AG20443 (cell line): ENCODE results near the gene MIEF1.
A peak's percentile ranks its signal among the peaks of the same experiment; 100 is the strongest.

Experiments used
- DNase-seq: peaks from one replicate; pipeline ENCODE4 v3.0.0; 2012; ENCODE audit warnings: low spot score, mixed read lengths

Gene MIEF1

GRCh38 chr22:39558254-39558727, 56.2 kb downstream of the MIEF1 start:
- peak; percentile 43 for DNase-seq

DNA sequence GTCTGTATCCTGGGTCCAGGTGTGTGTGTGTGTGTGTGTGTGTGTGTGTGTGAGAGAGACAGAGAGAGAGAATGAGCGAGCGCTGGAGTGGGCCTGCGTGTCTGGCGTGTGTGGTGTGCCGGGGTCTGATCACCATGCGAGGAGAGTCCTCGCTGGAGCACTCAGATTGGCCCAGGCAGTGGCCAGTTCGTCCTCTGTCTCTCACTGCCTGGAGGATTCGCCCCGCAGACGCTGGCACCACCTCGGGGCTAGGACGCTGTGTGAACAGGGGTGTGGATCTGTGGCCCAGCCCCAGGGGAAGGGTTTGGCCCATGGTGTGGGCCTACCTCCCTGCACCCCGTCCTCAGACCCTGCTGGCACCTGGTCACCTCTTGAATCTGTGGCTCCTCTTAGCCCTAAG, 56.9 kb downstream of the MIEF1 start:
- DNase-seq: no peak

DNA sequence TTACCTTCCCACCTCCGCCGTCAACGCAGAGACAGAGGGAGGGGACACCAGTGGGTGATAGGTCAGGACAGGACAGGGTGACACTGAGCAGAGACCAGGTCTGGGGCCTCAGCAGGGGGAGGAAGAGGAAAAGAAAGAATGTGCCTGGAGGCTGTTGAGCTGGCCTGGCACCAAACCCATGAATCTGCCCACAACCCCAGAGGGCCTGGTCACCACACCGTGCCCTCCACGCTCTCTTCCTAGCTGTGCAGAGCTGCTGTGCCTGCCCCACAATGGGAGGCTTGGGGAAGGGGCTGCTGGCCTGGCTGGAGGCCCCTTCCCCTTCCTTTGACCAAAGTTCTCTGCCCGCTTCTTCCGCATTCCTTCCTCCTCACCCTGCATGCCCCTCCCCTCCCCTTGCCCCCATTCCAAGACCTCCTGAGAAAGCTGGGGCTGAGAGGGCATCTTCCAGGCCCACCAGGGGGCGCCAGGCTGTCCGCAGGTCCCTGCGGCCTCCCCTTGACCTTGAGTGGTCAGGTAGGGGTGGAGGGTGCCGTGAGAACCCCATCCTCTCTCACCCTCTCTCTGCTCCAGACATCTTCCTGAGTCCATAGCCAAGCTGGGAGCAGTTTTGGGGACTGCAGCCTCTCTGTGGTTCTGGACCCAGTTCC, 57.5 kb downstream of the MIEF1 start:
- DNase-seq: peak; percentile 77

DNA sequence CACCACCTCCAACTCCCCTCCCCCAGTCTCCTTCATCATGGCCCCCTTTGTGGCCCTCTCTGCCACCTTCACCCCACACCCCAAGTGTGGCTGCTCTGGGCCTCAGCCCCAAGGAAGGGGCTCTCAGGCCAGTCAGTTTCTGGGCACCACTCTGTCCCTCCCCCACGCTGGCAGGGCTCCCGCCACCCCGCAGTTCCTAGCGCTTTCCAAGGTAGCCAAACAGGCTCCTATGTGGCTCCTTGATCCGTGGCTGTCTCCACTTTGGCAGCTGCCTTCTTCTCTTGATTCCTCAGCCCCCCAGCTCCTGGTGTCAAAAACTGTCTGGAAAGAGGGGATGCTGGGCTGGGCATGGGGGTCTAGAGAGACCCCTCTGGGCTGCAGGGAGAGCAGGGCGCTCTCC, 58.0 kb downstream of the MIEF1 start:
- no peak for DNase-seq

DNA sequence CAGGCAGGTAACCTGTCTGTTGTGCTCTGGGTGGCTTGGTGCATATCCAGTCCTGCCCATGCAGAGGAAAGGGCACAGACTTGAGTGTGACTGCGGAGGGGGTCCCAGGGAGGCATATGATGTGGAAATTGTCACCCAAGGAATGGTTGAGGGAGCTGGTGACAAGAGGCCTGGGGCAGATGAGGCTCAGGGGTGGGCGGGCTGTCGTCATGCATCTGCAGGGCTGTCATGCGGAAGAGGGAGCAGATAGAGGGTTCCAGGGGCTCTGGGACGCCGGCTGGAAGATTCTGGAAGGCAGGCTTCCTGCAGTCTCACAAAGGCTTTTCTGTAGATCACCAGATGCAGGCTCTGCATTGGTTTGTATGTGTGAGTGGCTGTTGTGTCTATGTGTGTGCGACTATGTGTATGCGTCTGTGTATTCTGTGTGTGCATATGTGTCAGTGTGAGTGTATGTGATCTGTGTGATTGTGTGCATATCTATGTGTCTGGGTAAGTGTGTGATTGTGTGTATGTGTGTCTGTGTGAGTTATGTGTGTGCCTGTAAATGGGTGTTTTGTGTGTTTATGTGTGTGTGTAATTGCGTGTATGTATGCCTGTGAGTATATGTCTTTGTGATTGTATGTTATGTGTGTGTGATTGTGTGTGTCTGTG, 60.9 kb downstream of the MIEF1 start:
- DNase-seq: no peak

DNA sequence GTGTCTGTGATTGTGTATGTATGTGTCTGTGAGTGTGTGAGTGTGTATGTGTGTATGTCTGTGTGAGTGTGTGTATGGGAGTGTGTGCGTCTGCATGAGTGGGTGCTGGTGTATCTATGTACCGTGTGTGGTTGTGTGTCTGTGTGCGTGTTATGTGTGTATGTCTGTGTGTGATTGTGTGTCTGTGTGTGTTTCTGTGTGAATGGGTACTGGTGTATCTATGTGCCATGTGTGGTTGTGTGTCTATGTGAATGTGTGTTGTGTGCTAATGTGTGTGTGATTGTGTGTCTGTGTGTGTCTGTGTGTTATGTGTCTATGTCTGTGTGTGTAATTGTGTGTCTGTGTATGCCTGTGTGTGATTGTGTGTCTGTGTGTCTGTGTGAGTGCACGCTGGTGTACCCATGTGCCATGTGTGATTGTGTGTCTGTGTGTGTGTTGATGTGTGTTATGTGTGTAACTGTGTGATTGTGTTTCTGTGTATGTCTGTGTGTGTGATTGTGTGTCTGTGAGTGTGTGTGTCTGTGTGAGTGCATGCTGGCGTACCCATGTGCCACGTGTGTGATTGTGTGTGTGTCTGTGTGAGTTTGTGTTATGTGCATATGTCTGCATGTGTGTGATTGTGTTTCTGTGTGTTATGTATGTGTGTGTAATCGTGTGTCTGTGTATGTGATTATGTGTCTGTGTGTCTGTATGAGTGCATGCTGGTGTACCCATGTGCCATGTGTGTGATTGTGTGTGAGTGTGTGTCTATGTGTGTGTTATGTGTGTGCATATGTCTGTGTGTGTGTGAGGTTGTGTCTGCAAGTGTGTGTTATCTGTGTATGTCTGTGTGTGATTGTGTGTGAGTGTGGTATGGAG, 61.7 kb downstream of the MIEF1 start:
- no peak for DNase-seq

GRCh38 chr22:39565414-39565944, 63.4 kb downstream of the MIEF1 start:
- no peak for DNase-seq

- no peak for DNase-seq
These were observed 65.3 kb downstream of the MIEF1 start for GRCh38 chr22:39567135-39567946.
